H1 (cell line): ENCODE data around the gene PLCB2. TPM values are rescaled to one million over a fixed set of nuclear protein-coding genes. Genes with fewer than 3 reads are reported as not detected.

Source experiments
- GTF2F1 ChIP-seq: IDR thresholded peaks from 2 replicates; pipeline ENCODE4 v1.6.1; 2012; ENCODE audit warnings: low read depth, low read length, improper control_type of control experiment, borderline replicate concordance
- SIX5 ChIP-seq: IDR thresholded peaks from 2 replicates; pipeline ENCODE4 v1.6.1; 2011; ENCODE audit warnings: mild to moderate bottlenecking, low read depth, low read length
- polyA plus RNA-seq, 7 experiments: library from polyadenylated mRNA; depleted of rRNA in 3 of 7; stranded (reverse) in 5 of 7; unstranded in 2 of 7; fragments of >200 nt in 5 of 7; fragments of 200-250 nt in 2 of 7; gene quantifications; 1 replicate in 5 of 7; 2 replicates in 1 of 7; 4 replicates in 1 of 7; pipeline versions ENCODE4 v1.2.1 to v1.2.3, GENCODE V29; 2011 to 2013; ENCODE audit warnings: missing spikeins in 2 of 7, mixed read lengths in 2 of 7
- total RNA-seq: library from RNA; stranded (reverse); fragmentation: NEBNext Ultra II Directional; extraction: Animal tissue kit (Norgen Biotek cat#: 25700); gene quantifications from 2 replicates; pipeline ENCODE4 v1.2.1, GENCODE V29; 2021

Gene PLCB2
- total and polyA plus RNA-seq, 2 of the 8 experiments (the other 6 are each of a cell fraction or from before 2014, with no cell fraction given) = 7.2 to 8.4 TPM

GRCh38 chr15:40272485-40273056, 35.2 kb downstream of the PLCB2 start (continued):
- TF ChIP-seq GTF2F1 = no peak
- no peak for TF ChIP-seq SIX5
- TF ChIP-seq, all 59 proteins: peak for 2
